Fibroblast of skin of back (primary cell): ENCODE results near the gene SSH2.

Experiments used
- DNase-seq: peaks from one replicate; pipeline ENCODE4 v3.0.0-alpha.2; 2013

SSH2 gene

DNA sequence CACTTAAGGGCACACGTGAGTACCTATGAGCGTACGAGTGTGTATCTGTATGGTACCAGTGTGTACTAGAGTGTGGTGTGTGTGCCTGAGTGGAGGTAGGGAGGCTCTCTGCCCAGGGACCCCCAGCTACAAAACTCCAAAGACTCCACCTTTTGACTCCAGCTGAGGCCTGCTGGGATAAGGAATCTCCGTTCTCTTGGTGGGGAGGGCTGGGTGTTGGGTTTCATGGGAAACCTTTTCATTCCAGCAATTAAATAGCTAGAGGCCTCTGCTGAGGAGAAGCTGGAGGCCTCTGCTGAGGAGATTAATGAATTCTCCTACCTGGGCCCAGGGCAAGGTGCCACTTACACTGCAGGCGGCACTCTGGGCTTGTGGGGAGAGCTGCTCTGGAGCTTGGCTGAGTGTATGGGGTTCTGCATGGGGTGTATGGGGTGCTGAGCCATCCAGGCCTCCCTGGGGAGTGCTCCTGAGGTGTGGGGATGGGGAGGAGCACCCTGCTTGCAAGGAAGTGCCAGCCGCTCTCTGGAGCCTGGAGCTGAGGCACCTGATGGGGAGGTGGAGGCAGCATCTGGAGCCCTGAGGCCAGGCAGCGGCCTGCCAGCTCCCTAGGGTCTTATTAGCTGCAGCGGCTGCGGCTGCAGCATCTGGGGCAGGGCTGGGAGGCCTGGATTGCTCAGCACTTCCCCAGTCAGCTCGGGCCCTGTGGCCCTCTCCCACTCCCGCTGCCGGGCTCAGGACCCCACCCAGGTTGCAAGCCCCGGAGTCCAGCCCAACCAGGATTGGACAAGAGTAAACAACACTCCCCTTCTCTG lies 332.5 kb downstream of the SSH2 start:
- no peak for DNase-seq

DNA sequence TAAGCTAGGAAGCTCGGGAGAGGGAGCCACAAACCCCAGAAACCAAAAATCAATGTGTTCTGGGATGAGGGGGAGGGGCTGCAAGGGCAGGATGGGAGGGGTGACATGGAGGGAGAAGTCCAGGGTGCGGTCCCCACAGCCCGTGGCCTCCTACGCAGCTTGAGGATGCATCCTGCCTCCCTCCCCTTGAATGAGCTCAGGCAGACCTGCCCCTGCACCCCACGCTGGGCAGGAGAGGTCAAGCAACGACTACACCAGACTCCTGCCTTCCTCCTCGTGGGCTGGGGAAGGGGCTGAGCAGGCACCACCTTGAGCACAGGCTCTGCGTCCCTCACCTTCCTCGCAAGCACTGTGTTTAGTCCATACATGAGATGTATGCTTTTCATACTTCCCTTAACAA lies 333.2 kb downstream of the SSH2 start:
- no peak for DNase-seq

DNA sequence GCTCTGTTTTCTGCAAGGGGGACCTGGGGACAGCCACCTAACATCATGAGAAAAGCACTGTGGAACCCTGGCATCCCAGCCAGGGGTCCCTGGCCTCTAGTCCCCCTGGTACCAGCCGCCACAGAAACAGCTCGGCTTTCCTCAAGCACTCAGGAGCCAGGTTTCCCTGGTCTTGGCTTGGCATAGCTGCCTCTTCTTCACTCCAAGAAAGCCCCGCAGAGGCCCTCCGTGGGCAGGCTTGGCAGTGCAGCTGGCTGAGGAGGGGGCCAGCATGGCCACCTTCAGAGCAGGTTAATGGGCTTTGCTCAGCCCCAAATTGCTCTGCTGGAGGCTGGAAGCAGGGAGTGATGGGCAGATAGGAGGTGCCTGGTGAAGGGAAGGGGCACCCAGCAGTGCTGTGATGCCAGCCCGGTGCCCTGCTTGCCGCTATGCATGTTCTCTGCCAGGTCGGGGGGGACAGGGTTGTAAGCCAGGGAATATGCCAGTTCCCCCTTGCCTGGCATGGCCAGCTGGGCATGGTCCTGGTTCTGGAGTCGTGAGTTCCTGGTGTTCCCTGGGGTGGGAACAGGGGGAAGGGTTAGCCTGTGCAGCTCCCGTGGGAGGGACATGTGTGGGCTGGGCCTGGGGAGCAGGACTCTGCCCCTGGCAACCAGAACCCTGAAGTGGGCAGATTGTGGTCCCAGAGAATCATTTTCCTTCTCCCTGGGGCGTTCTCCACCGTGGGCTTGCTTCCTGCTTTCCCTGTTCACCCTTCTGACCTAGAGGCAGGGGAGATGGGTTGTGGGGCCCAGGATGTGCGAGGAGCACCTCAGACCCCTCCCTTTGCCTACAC lies 333.9 kb downstream of the SSH2 start:
- no peak for DNase-seq

GRCh38 chr17:29595107-29595942 lies 334.7 kb downstream of the SSH2 start:
- peak; percentile 58 for DNase-seq

GRCh38 chr17:29594519-29595090 lies 335.4 kb downstream of the SSH2 start:
- DNase-seq = no peak

GRCh38 chr17:29593591-29594518 lies 336.2 kb downstream of the SSH2 start:
- no peak for DNase-seq

GRCh38 chr17:29592850-29593551 lies 337.0 kb downstream of the SSH2 start, which contains the start of gene ANKRD13B:
TSS of gene ANKRD13B (plus strand) at chr17:29593132. CDS start at chr17:29593622, 490 bp downstream.
- no peak for DNase-seq

GRCh38 chr17:29591737-29592608 lies 338.1 kb downstream of the SSH2 start:
- peak; percentile 80 for DNase-seq

GRCh38 chr17:29591146-29591736 lies 338.8 kb downstream of the SSH2 start:
- DNase-seq = peak; percentile 71

DNA sequence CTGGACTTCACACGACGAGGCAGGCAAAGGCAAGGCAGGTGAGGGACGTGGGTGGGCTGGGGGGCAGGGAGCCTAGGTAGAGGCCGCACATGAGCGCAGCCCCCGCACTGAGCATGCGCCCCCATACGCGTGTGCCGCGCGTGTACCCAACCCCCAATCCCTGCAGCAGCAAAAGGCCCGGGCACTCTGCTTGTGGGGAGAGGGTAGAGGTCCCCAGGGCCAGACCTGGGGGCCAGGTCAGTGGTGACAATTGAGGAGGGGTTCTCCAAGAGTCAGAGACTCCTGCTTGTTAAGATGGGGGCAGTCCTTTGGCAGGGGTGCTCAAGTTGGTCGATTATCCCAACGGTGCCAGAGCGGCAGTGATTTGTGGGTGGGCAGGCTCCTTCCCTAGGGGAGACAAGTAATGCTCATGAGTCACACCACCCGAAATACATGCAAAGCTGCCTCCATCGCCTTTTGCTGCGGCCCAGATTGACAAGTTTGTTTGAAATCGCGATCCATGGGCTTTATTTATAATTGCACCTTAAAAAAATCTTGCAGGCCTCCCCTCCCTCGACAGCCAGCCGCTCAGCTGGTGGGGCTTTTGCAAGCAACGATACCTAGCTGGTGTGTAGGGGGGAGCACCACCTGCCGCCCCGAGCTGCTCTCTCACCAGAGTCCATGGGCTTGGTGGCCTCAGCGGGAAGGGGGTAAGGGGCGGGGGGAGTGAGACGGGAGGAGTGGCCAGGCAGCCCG lies 339.4 kb downstream of the SSH2 start:
- DNase-seq = peak; percentile 69

GRCh38 chr17:29589524-29590410 lies 340.3 kb downstream of the SSH2 start, which contains the start of gene GIT1:
TSS of gene GIT1 (minus strand) at chr17:29589648. CDS start at chr17:29589378, 270 bp downstream.
- peak; percentile 89 for DNase-seq

GRCh38 chr17:29588562-29589411 lies 341.2 kb downstream of the SSH2 start:
- no peak for DNase-seq

- no peak for DNase-seq
Measured at GRCh38 chr17:29588017-29588561, 341.9 kb downstream of the SSH2 start.

DNA sequence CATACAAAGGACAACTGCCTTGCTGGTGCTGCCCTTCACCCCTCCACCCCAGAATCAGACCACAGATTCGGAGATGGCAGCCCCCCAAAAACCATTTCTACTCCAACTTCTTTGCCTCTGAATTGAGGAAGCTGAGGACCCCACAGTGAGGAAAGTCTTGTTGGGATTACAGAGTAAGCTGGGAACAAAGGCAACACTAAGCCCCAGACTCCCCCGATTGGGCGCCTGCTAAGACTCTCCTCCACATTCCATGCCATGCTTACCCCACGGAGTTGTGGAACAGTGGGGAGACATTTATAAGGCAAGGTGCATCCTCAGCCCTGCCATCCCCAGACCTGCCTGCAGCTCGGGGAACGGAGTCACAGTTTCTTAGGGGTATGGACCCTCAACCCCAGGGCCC lies 342.4 kb downstream of the SSH2 start:
- DNase-seq = no peak

- DNase-seq = no peak
Measured at GRCh38 chr17:29586676-29587469, 343.2 kb downstream of the SSH2 start.
